ENCODE data around the gene GGTLC3. TPM values are rescaled to one million over a fixed set of nuclear protein-coding genes. Genes with fewer than 3 reads are reported as not detected.

GGTLC3 gene
- total and polyA plus RNA-seq, 2 of the 4 experiments (the other 2 are of a cell fraction) = not detected

Other genes with a start within 250 kb of the GGTLC3 start
- 0.28 TPM in 1 of 2 replicates, not detected in the other for gene TMEM191B, start 9.6 kb upstream of the GGTLC3 start, total RNA-seq (2012; rRNA removed)
- 0.80 and 1.8 TPM in 2 replicates for gene TMEM191B, start 9.6 kb upstream of the GGTLC3 start, polyA plus RNA-seq (2012; rRNA removed)
- 0.28 and 0.54 TPM in 2 replicates for gene RIMBP3, start 93.8 kb upstream of the GGTLC3 start, total RNA-seq (2012; rRNA removed)
- gene RIMBP3, start 93.8 kb upstream of the GGTLC3 start, polyA plus RNA-seq (2012; rRNA removed) = 0.20 and 0.21 TPM in 2 replicates